SK-N-SH treated with all-trans-retinoic acid at 6 μM for 48 hours (cell line): ENCODE results near the gene HLA-DMA.

Experiments used
- ATAC-seq: fragments of 200-7000 bp; cut with Tn5 transposase; 3 replicates; pipeline ENCODE4 v1.9.1; 2020; ENCODE audit warnings: mild to moderate bottlenecking, moderate library complexity
- ARNTL ChIP-seq: fragments of 450-650 bp; formaldehyde crosslinking; IDR thresholded peaks from 2 replicates; pipeline ENCODE4 v1.5.0; 2020; ENCODE audit warnings: low read depth, mild to moderate bottlenecking, moderate library complexity, borderline replicate concordance
- BACH2 ChIP-seq: fragments of 250-450 bp; sonication (Bioruptor Pico); IDR thresholded peaks from 2 replicates; pipeline ENCODE4 v1.9.0; 2021; ENCODE audit warnings: mild to moderate bottlenecking, borderline replicate concordance
- CREB5 ChIP-seq: fragments of 250-450 bp; sonication (Bioruptor Pico); IDR thresholded peaks from 2 replicates; pipeline ENCODE4 v1.5.1; 2020; ENCODE audit warnings: low read depth, mild to moderate bottlenecking, moderate library complexity
- CSRNP3 ChIP-seq: fragments of 250-450 bp; sonication (Bioruptor Pico); IDR thresholded peaks from 2 replicates; pipeline ENCODE4 v1.5.1; 2021; ENCODE audit warnings: mild to moderate bottlenecking, moderate library complexity
- ISL1 ChIP-seq: fragments of 250-450 bp; sonication (Bioruptor Pico); IDR thresholded peaks from 2 replicates; pipeline ENCODE4 v2.1.2; 2022; ENCODE audit warnings: mild to moderate bottlenecking, moderate library complexity
- OSR1 ChIP-seq: fragments of 250-450 bp; sonication (Bioruptor Pico); IDR thresholded peaks from 2 replicates; pipeline ENCODE4 v1.8.0; 2022; ENCODE audit warnings: moderate library complexity, mild to moderate bottlenecking, inconsistent platforms
- PPARA ChIP-seq: fragments of 250-450 bp; sonication (Bioruptor Pico); IDR thresholded peaks from 2 replicates; pipeline ENCODE4 v1.5.0; 2020; ENCODE audit warnings: mild to moderate bottlenecking, borderline replicate concordance
- TOX ChIP-seq: fragments of 250-450 bp; sonication (Bioruptor Pico); IDR thresholded peaks from 2 replicates; pipeline ENCODE4 v1.8.0; 2021; ENCODE audit warnings: mild to moderate bottlenecking, moderate library complexity, borderline replicate concordance
- ZNF565 ChIP-seq: fragments of 450-650 bp; formaldehyde crosslinking; conservative IDR thresholded peaks from 2 replicates; pipeline ENCODE4 v1.5.0; 2020; ENCODE audit warnings: low read depth, mild to moderate bottlenecking, moderate library complexity

HLA-DMA gene

GRCh38 chr6:32905078-32905477 lies 47.8 kb downstream of the HLA-DMA start:
- no peak for TF ChIP-seq ARNTL
- TF ChIP-seq ISL1 (CRISPR knock-in tag): no peak
- TF ChIP-seq PPARA (CRISPR knock-in tag): no peak
- no peak for TF ChIP-seq BACH2
- ATAC-seq: no peak

GRCh38 chr6:32903952-32904351 lies 48.9 kb downstream of the HLA-DMA start:
- no peak for ATAC-seq
- TF ChIP-seq CSRNP3 (CRISPR knock-in tag): no peak
- no peak for TF ChIP-seq OSR1 (CRISPR knock-in tag)
- no peak for TF ChIP-seq CREB5
- TF ChIP-seq BACH2: no peak
- TF ChIP-seq ZNF565: no peak
- TF ChIP-seq TOX: no peak
- TF ChIP-seq, all 23 proteins: peak for 0
